ENCODE measurements around the gene STK24. TPM values are rescaled to one million over a fixed set of nuclear protein-coding genes. Genes with fewer than 3 reads are reported as not detected.

STK24 gene
- total and polyA plus RNA-seq, 2 of the 4 experiments (the other 2 are of a cell fraction): 29.2 to 43.4 TPM

DNA sequence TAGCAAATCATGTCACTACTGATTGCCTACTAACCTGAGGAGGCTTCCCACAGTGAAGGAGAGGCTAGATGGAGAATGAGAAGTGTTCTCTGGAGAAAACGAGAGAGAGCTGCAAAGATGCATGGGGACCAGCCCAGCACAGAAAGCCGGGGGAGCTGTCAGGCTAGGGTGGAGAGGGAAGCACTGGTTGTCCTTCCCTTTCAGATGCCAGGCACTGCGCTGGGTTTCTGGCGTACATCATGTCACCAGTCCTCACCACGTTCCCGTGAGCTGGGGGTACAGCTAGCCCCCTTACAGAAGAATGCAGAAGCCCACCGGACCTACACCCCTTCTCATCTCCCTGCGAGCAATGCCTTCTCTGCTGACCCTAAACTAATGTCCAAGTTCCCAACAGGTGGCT is 86.0 kb downstream of the STK24 start:
- no peak overlapping the region for H3K4me3 ChIP-seq (ENCODE audit: insufficient read depth, low read depth, low read length)
- H3K4ac ChIP-seq (ENCODE audit: low read depth, low read length): no peak overlapping the region
- in situ Hi-C loops (cut with MboI; ENCODE audit: low sequenced_read_pairs): no loop called here
- ChIA-PET CTCF (interaction anchor here (0.6 to 0.8 kb wide), 3 partner anchors 8 to 308 kb away, joined by 3 read pairs; no protein-coding TSS in a partner anchor), POLR2A (ENCODE audit: unreplicated experiment) (no interaction called here)
- no peak overlapping the region for H3K4me2 ChIP-seq (ENCODE audit: low read depth, low read length)
- intact Hi-C loops (cut with micrococcal nuclease): no loop called here
- H3K56ac ChIP-seq (ENCODE audit: extremely low read depth, insufficient read depth, low read length): no peak overlapping the region
- H3K9me1 ChIP-seq (ENCODE audit: insufficient read depth, low read length): peaks cover 40% of the 10 kb centered on the region
- no peak overlapping the region for H3K18ac ChIP-seq (ENCODE audit: low read depth, low read length)
- H3K79me1 ChIP-seq (ENCODE audit: low read depth in 1 of 2, low read length in 2 of 2): peaks cover 48 to 86% of the 10 kb centered on the region in 2 experiments
- H4K5ac ChIP-seq (ENCODE audit: low read depth, low read length): no peak overlapping the region
- no peak overlapping the region for H3K14ac ChIP-seq (replicated peaks; ENCODE audit: low read depth, low read length)
- TF ChIP-seq, protein P1, sequence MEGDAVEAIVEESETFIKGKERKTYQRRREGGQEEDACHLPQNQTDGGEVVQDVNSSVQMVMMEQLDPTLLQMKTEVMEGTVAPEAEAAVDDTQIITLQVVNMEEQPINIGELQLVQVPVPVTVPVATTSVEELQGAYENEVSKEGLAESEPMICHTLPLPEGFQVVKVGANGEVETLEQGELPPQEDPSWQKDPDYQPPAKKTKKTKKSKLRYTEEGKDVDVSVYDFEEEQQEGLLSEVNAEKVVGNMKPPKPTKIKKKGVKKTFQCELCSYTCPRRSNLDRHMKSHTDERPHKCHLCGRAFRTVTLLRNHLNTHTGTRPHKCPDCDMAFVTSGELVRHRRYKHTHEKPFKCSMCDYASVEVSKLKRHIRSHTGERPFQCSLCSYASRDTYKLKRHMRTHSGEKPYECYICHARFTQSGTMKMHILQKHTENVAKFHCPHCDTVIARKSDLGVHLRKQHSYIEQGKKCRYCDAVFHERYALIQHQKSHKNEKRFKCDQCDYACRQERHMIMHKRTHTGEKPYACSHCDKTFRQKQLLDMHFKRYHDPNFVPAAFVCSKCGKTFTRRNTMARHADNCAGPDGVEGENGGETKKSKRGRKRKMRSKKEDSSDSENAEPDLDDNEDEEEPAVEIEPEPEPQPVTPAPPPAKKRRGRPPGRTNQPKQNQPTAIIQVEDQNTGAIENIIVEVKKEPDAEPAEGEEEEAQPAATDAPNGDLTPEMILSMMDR (conservative IDR thresholded peaks at IDR 0.05; ENCODE audit: low read depth, low read length): no peak
- no peak for TF ChIP-seq POLR2A (IDR thresholded peaks at IDR 0.05; ENCODE audit: low read depth, low read length)
- no peak for TF ChIP-seq RAD21 (IDR thresholded peaks at IDR 0.05; ENCODE audit: low read length)
- no peak for TF ChIP-seq MAZ (IDR thresholded peaks at IDR 0.05; ENCODE audit: borderline replicate concordance, low read depth, low read length)
- TF ChIP-seq SMC3 (IDR thresholded peaks at IDR 0.05; ENCODE audit: low read depth, low read length): no peak
- TF ChIP-seq RCOR1 (IDR thresholded peaks at IDR 0.05; ENCODE audit: insufficient replicate concordance, low read length): no peak
- no peak for TF ChIP-seq BHLHE40 (IDR thresholded peaks at IDR 0.05; ENCODE audit: low read depth, low read length)
- no peak for TF ChIP-seq MXI1 (IDR thresholded peaks at IDR 0.05; ENCODE audit: borderline replicate concordance, low read depth, low read length)
- no peak for TF ChIP-seq MAFK (IDR thresholded peaks at IDR 0.05; ENCODE audit: low read depth, low read length)
- TF ChIP-seq, protein P2, sequence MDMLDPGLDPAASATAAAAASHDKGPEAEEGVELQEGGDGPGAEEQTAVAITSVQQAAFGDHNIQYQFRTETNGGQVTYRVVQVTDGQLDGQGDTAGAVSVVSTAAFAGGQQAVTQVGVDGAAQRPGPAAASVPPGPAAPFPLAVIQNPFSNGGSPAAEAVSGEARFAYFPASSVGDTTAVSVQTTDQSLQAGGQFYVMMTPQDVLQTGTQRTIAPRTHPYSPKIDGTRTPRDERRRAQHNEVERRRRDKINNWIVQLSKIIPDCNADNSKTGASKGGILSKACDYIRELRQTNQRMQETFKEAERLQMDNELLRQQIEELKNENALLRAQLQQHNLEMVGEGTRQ (IDR thresholded peaks at IDR 0.05; ENCODE audit: low read depth, low read length): no peak
- no peak for TF ChIP-seq NFE2L2 (IDR thresholded peaks at IDR 0.05; ENCODE audit: low read depth, low read length)
- no peak for TF ChIP-seq RFX5 (IDR thresholded peaks at IDR 0.05; ENCODE audit: low read depth, low read length)
- TF ChIP-seq CHD1 (IDR thresholded peaks at IDR 0.05; ENCODE audit: low read depth, low read length): no peak
- no peak for TF ChIP-seq CEBPB (IDR thresholded peaks at IDR 0.05; ENCODE audit: low read depth, low read length)
- H2AK5ac ChIP-seq (ENCODE audit: low read depth, low read length): no peak overlapping the region; the same call in 1 of the 2 replicates
- ATAC-seq (ENCODE audit: low read depth) (no peak), DNase-seq (no peak)
- dilution Hi-C loops (cut with HindIII; ENCODE audit: low sequenced_read_pairs, unreplicated experiment): no loop called here
- H3K27me3 ChIP-seq (ENCODE audit: control insufficient read depth, insufficient read depth, low read length): no peaks in the 10 kb centered on the region
- BruUV-seq (replicated peaks): no TSS peak
- peaks cover 14% of the 10 kb centered on the region for H3K4me1 ChIP-seq (ENCODE audit: control insufficient read depth, insufficient read depth, low read length)
- H3K9me3 ChIP-seq (ENCODE audit: control insufficient read depth, insufficient read depth, low read length): no peaks in the 10 kb centered on the region
- no peak overlapping the region for H2BK5ac ChIP-seq (ENCODE audit: low read depth, low read length, poor library complexity, severe bottlenecking)
- H2BK20ac ChIP-seq (ENCODE audit: low read depth, low read length): no peak overlapping the region
- H2AK9ac ChIP-seq (replicated peaks; ENCODE audit: low read depth, low read length, poor library complexity): peak overlapping the region; percentile 46
- H4K8ac ChIP-seq (ENCODE audit: low read depth in 2 of 2, low read length in 2 of 2): no peak overlapping the region
- no peak overlapping the region for H3K23ac ChIP-seq (ENCODE audit: low read depth, low read length)
- H4K91ac ChIP-seq (ENCODE audit: insufficient read depth, low read depth, low read length): no peak overlapping the region
- WGBS, 2 experiments (ENCODE audit: extremely low coverage in 2 of 2, insufficient read length in 1 of 2): no CpG with 5 or more reads among the region's 8 CpGs
- H2BK15ac ChIP-seq (ENCODE audit: low read depth, low read length): no peak overlapping the region
- no peak overlapping the region for H3K9ac ChIP-seq (ENCODE audit: low read depth, low read length)
- H2AFZ ChIP-seq (replicated peaks; ENCODE audit: low read length, poor library complexity): no peak overlapping the region
- H4K20me1 ChIP-seq (ENCODE audit: insufficient read depth, low read length): peaks cover 73% of the 10 kb centered on the region
- no peak overlapping the region for H2BK120ac ChIP-seq (ENCODE audit: low read depth, low read length)
- no peaks in the 10 kb centered on the region for H3K36me3 ChIP-seq (ENCODE audit: control insufficient read depth, insufficient read depth, low read length)
- no peak overlapping the region for H3K27ac ChIP-seq (ENCODE audit: insufficient read depth, low read length)
